T-helper 1 cell (primary cell): Measurements from ENCODE around the gene NRDC.
"Not testable (repeated sequence)": the region's sequence is repeated elsewhere in the genome, so short reads cannot be mapped to it uniquely, and the experiment has no call there.

Experiments
- DNase-seq, 5 donors: peaks; one replicate each; pipeline ENCODE4 v3.0.0-alpha.2; 2012 to 2020

Gene NRDC

GRCh38 chr1:51840182-51840581 is 38.3 kb downstream of the NRDC start:
- no peak for DNase-seq

- no peak for DNase-seq
Observed at GRCh38 chr1:51839094-51839493, 39.4 kb downstream of the NRDC start.

- DNase-seq = no peak
Observed at GRCh38 chr1:51837243-51837642, 41.3 kb downstream of the NRDC start.

- DNase-seq = no peak
Observed at GRCh38 chr1:51833700-51834099, 44.8 kb downstream of the NRDC start.

GRCh38 chr1:51829058-51829457 is 49.5 kb downstream of the NRDC start:
- no peak for DNase-seq

GRCh38 chr1:51819810-51820209 is 58.7 kb downstream of the NRDC start:
- no peak for DNase-seq

- not testable (repeated sequence) for DNase-seq
Observed at GRCh38 chr1:51819021-51819420, 59.5 kb downstream of the NRDC start.

GRCh38 chr1:51818487-51818886 is 60.0 kb downstream of the NRDC start:
- no peak for DNase-seq

GRCh38 chr1:51814513-51814912 is 64.0 kb downstream of the NRDC start:
- DNase-seq = no peak

- no peak for DNase-seq
Observed at GRCh38 chr1:51799372-51799771, 79.2 kb downstream of the NRDC start.

- no peak for DNase-seq
Observed at GRCh38 chr1:51794868-51795267, 83.7 kb downstream of the NRDC start.

- no peak for DNase-seq
Observed at GRCh38 chr1:51794260-51794659, 84.3 kb downstream of the NRDC start.

- DNase-seq = peak in 1 of 5 donors; percentile 16
Observed at GRCh38 chr1:51792864-51793263, 85.7 kb downstream of the NRDC start.

- no peak for DNase-seq
Observed at GRCh38 chr1:51791888-51792287, 86.6 kb downstream of the NRDC start.

- no peak for DNase-seq
Observed at GRCh38 chr1:51790385-51790784, 88.1 kb downstream of the NRDC start.

- no peak for DNase-seq
Observed at GRCh38 chr1:51789342-51789741, 89.2 kb downstream of the NRDC start.

GRCh38 chr1:51788938-51789337 is 89.6 kb downstream of the NRDC start:
- no peak for DNase-seq

- no peak for DNase-seq
Observed at GRCh38 chr1:51784997-51785421, 93.5 kb downstream of the NRDC start.

- DNase-seq = no peak
Observed at GRCh38 chr1:51780927-51781326, 97.6 kb downstream of the NRDC start.

GRCh38 chr1:51776408-51776807 is 102.1 kb downstream of the NRDC start:
- DNase-seq = no peak

- peak in 2 of 5 donors; percentile 5 to 47 for DNase-seq
Observed at GRCh38 chr1:51768971-51769588, 109.4 kb downstream of the NRDC start.

- no peak for DNase-seq
Observed at GRCh38 chr1:51761351-51761750, 117.2 kb downstream of the NRDC start.

- DNase-seq = no peak
Observed at GRCh38 chr1:51760872-51761271, 117.7 kb downstream of the NRDC start.

GRCh38 chr1:51758310-51758709 is 120.2 kb downstream of the NRDC start:
- no peak for DNase-seq

- peak in 1 of 5 donors; percentile 25 for DNase-seq
Observed at GRCh38 chr1:51756290-51756689, 122.2 kb downstream of the NRDC start.
